ENCODE measurements around the gene HTR1D. TPM values are rescaled to one million over a fixed set of nuclear protein-coding genes. Genes with fewer than 3 reads are reported as not detected.

Gene HTR1D
- polyA plus RNA-seq, 1 donor (not counting 4 experiments of a cell fraction or from before 2014, with no cell fraction given) = 0.08 TPM

- no peak overlapping the region for H2AFZ ChIP-seq (ENCODE audit: control insufficient read depth, low read length)
- H3K9me1 ChIP-seq (ENCODE audit: control insufficient read depth, extremely low read depth, insufficient read depth, low read length) = no peaks in the 10 kb centered on the region
- TF ChIP-seq CTCF (optimal IDR thresholded peaks at IDR 0.05 in 1 of 3, IDR thresholded peaks at IDR 0.05 in 1 of 3, conservative IDR thresholded peaks at IDR 0.05 in 1 of 3; ENCODE audit: extremely low read depth in 1 of 3, insufficient read depth in 2 of 3, low read length in 3 of 3) (no peak), EZH2 (IDR thresholded peaks at IDR 0.05; ENCODE audit: low read length) (no peak)
- H3K27ac ChIP-seq (ENCODE audit: control insufficient read depth, insufficient read depth, low read length) = no peak overlapping the region
- peak overlapping the region; percentile 85 for H3K4me2 ChIP-seq (ENCODE audit: control insufficient read depth, extremely low read depth, insufficient read depth, low read depth, low read length)
- no peaks in the 10 kb centered on the region for H3K9me3 ChIP-seq (ENCODE audit: control insufficient read depth, low read depth, low read length)
- H3K4me1 ChIP-seq (ENCODE audit: control insufficient read depth, extremely low read depth, insufficient read depth, low read length) = peaks cover 11% of the 10 kb centered on the region
- no peak overlapping the region for H3K9ac ChIP-seq (ENCODE audit: control insufficient read depth, extremely low read depth, insufficient read depth, low read length)
- H3K79me2 ChIP-seq (ENCODE audit: control insufficient read depth, insufficient read depth, low read length) = no peaks in the 10 kb centered on the region
- H3K36me3 ChIP-seq (ENCODE audit: control insufficient read depth in 2 of 2, extremely low read depth in 1 of 2, insufficient read depth in 2 of 2, low read length in 2 of 2) = no peaks in the 10 kb centered on the region
- no peak for DNase-seq (ENCODE audit: low read depth, low spot score)
- no peaks in the 10 kb centered on the region for H3K27me3 ChIP-seq (ENCODE audit: control insufficient read depth, extremely low read depth, insufficient read depth, low read length)
- no peak overlapping the region for H3K4me3 ChIP-seq (ENCODE audit: control insufficient read depth in 2 of 3, extremely low read depth in 1 of 3, insufficient read depth in 2 of 3, low read depth in 1 of 3, low read length in 3 of 3)
- no peaks in the 10 kb centered on the region for H4K20me1 ChIP-seq (ENCODE audit: control insufficient read depth, extremely low read depth, insufficient read depth, low read length)
- dilution Hi-C loops (cut with MboI; ENCODE audit: extremely low pct_ligation_motif_present, low sequenced_read_pairs) = no loop called here
- FAIRE-seq = peak; percentile 17
These were observed 38.9 kb downstream of the HTR1D start for GRCh38 chr1:23178414-23178813.

GRCh38 chr1:23177438-23178380 lies 39.6 kb downstream of the HTR1D start:
- Histone ChIP-seq H3K27ac (ENCODE audit: control insufficient read depth, insufficient read depth, low read length) (peak overlapping the region; percentile 50), H3K9me1 (ENCODE audit: control insufficient read depth, extremely low read depth, insufficient read depth, low read length) (no peaks in the 10 kb centered on the region), H3K27me3 (ENCODE audit: control insufficient read depth, extremely low read depth, insufficient read depth, low read length) (no peaks in the 10 kb centered on the region), H3K4me3 (ENCODE audit: control insufficient read depth in 2 of 3, extremely low read depth in 1 of 3, insufficient read depth in 2 of 3, low read depth in 1 of 3, low read length in 3 of 3) (peak overlapping the region; percentile 34 to 63 (median 42)), H3K9me3 (ENCODE audit: control insufficient read depth, low read depth, low read length) (no peaks in the 10 kb centered on the region), H2AFZ (ENCODE audit: control insufficient read depth, low read length) (peak overlapping the region; percentile 87), H3K4me1 (ENCODE audit: control insufficient read depth, extremely low read depth, insufficient read depth, low read length) (peaks cover 11% of the 10 kb centered on the region), H3K36me3 (ENCODE audit: control insufficient read depth in 2 of 2, extremely low read depth in 1 of 2, insufficient read depth in 2 of 2, low read length in 2 of 2) (no peaks in the 10 kb centered on the region), H3K9ac (ENCODE audit: control insufficient read depth, extremely low read depth, insufficient read depth, low read length) (peak overlapping the region; percentile 77), H3K79me2 (ENCODE audit: control insufficient read depth, insufficient read depth, low read length) (no peaks in the 10 kb centered on the region), H4K20me1 (ENCODE audit: control insufficient read depth, extremely low read depth, insufficient read depth, low read length) (no peaks in the 10 kb centered on the region), H3K4me2 (ENCODE audit: control insufficient read depth, extremely low read depth, insufficient read depth, low read depth, low read length) (peak overlapping the region; percentile 85)
- no peak for FAIRE-seq
- no peak for TF ChIP-seq EZH2 (IDR thresholded peaks at IDR 0.05; ENCODE audit: low read length)
- no peak for TF ChIP-seq CTCF (optimal IDR thresholded peaks at IDR 0.05 in 1 of 3, IDR thresholded peaks at IDR 0.05 in 1 of 3, conservative IDR thresholded peaks at IDR 0.05 in 1 of 3; ENCODE audit: extremely low read depth in 1 of 3, insufficient read depth in 2 of 3, low read length in 3 of 3)
- dilution Hi-C loops (cut with MboI; ENCODE audit: extremely low pct_ligation_motif_present, low sequenced_read_pairs) = no loop called here
- DNase-seq (ENCODE audit: low read depth, low spot score) = no peak

Measured in keratinocyte (primary cell).